GM10266 (cell line): ENCODE results near the gene ASTL.

Experiments
- DNase-seq: peaks from one replicate; pipeline ENCODE4 v3.0.0; 2012; ENCODE audit errors: extremely low spot score
- CTCF ChIP-seq: IDR thresholded peaks from 2 replicates; pipeline ENCODE4 v1.5.1; 2012; ENCODE audit warnings: mild to moderate bottlenecking, low read depth; ENCODE audit not compliant: control insufficient read depth, insufficient read depth; ENCODE audit errors: missing control alignments

ASTL gene

GRCh38 chr2:96092951-96093350 is 45.4 kb downstream of the ASTL start:
- TF ChIP-seq CTCF: no peak
- no peak for DNase-seq

GRCh38 chr2:96092573-96092877 is 45.8 kb downstream of the ASTL start:
- no peak for TF ChIP-seq CTCF
- no peak for DNase-seq

- no peak for TF ChIP-seq CTCF
Observed at GRCh38 chr2:96091711-96092572, 46.4 kb downstream of the ASTL start.

GRCh38 chr2:96091141-96091710 is 47.1 kb downstream of the ASTL start:
- TF ChIP-seq CTCF: no peak
- no peak for DNase-seq

More at GRCh38 chr2:96091711-96092572, 46.4 kb downstream of the ASTL start:
- DNase-seq: no peak

- TF ChIP-seq CTCF: no peak
Observed at GRCh38 chr2:96090196-96090926, 47.9 kb downstream of the ASTL start.

GRCh38 chr2:96089356-96090195 is 48.7 kb downstream of the ASTL start:
- TF ChIP-seq CTCF: no peak
- no peak for DNase-seq

More at GRCh38 chr2:96090196-96090926, 47.9 kb downstream of the ASTL start:
- DNase-seq: no peak
